PC-3 (cell line): Measurements from ENCODE around the gene GATA3.

ENCODE experiments used
- CTCF ChIP-seq: fragments of 300-600 bp; sonication (generic); conservative IDR thresholded peaks from 2 replicates; pipeline ENCODE4 v1.5.1; 2017; ENCODE audit warnings: antibody characterized with exemption, low read depth, mild to moderate bottlenecking, low read length
- EZH2phosphoT487 ChIP-seq: fragments of 300-600 bp; sonication (generic); IDR thresholded peaks from 2 replicates; pipeline ENCODE4 v1.6.1; 2018; ENCODE audit warnings: mild to moderate bottlenecking, antibody characterized with exemption, low read length, borderline replicate concordance

GRCh38 chr10:8006274-8006999 lies 48.1 kb upstream of the GATA3 start:
- TF ChIP-seq EZH2phosphoT487 (no peak), CTCF (no peak)
